Stimulated activated CD4-positive, alpha-beta T cell treated with anti-CD3 and anti-CD28 coated beads, Interleukin-1b, Interleukin-23, amount 100 ng/mL, for 1 hour (primary cell): ENCODE measurements around the gene BMP7.
"Not testable (repeated sequence)": the region's sequence is repeated elsewhere in the genome, so short reads cannot be mapped to it uniquely, and the experiment has no call there.

Source experiments
- DNase-seq, 2 donors: peaks; one replicate each; pipeline ENCODE4 v3.0.0-alpha.2; 2020; ENCODE audit warnings: low read depth in 2 of 2

BMP7 gene

DNA sequence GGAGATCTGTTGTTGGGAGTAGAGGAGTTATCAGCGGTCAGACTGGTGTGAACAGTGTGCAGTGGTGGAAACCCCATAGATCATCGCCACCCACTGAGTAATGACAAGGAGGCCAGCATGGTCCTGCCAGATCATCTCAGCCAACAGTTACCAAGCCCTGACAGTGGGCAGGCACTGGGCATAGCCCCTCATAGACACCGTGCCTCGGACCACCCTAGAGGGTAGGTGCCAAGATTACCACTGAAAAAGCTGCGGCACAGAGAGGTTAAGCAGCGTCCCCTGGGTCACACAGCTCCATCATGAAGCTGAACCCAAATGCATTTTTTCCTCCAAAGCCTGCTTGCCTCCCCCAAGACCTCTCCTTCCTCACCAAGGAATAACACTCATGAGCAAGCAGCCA lies 21.5 kb upstream of the BMP7 start:
- DNase-seq, result no peak

DNA sequence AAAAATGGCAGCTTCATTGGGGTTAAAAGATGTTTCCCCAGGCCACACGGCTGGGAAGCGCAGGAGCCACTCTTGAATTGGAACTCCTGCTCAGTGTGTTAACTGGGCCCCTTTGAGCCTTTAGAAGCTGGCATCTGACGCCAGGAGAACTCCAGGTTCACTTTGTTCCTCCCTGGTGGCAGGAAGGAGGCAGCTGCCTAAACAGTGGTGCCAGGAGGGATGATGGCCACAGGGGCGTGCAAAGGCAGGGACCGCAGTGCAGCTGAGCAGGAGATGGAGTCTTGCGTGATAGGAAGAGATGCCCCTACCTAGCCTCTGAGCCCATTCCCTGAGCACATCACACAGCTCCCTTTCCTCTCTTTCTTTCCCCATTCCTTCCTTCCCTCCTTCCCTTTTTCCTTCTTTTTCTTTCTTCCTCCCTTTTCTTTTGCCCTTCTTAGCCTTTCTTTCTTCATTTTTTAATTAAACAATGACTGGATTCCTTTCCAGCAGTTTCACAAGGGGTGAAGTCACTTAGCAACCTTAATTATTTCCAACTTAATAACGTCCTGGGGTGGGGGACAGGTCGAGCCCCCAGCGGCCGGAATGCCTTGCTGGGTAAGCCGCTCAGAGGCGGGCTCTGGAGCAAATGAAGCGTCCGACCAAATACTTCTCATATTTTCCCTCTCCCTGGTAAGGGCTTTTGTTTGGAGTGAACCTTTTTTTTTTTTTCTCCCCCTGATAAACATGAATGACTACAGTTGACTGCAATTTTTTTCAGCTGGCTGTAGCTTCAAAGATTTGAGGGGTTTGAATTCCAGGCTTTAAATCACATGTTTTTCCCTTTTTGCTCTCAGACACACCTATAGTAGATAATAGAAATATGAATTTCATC lies 20.8 kb upstream of the BMP7 start:
- no peak for DNase-seq

DNA sequence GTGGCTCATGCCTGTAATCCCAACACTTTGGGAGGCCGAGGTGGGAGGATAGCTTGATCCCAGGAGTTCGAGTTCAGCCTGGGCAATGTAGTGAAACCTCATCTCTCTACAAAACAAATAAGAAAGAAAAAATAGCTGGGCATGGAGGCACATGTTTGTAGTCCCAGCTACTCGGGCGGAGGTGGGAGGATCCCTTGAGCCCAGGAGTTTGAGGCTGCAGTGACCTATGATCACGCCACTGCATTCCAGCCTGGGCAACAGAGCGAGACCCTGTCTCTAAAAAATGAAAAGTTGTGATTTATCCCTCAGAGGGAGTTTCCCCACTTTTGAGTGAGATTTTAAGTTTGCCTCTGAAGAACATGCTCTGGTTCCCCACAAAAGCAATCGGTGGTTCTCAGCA lies 17.4 kb upstream of the BMP7 start:
- DNase-seq, result no peak

GRCh38 chr20:57282670-57283361 lies 16.4 kb upstream of the BMP7 start:
- no peak for DNase-seq

- DNase-seq, result no peak
Observed at GRCh38 chr20:57281900-57282299, 15.5 kb upstream of the BMP7 start.

- DNase-seq, result no peak
Observed at GRCh38 chr20:57280221-57280620, 13.8 kb upstream of the BMP7 start.

DNA sequence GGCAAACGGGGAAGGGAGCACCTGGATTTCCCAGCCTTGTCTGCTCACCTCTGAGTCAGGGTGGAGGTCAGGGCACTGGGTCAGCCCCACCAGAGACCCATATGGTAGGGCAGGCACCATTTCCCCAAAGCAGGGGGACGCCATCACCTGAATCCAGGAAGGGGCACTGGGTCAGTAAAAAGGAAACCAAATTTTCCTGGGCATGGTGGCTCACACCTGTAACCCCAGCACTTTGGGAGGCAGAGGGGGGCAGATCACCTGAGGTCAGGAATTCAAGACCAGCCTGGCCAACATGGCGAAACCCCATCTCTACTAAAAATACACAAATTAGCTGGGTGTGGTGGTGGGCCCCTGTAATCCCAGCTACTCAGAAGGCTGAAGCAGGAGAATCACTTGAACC lies 13.1 kb upstream of the BMP7 start:
- not testable (repeated sequence) for DNase-seq

- no peak for DNase-seq
Observed at GRCh38 chr20:57278457-57278856, 12.0 kb upstream of the BMP7 start.

- DNase-seq, result no peak
Observed at GRCh38 chr20:57277398-57278105, 11.1 kb upstream of the BMP7 start.

- no peak for DNase-seq
Observed at GRCh38 chr20:57276221-57276620, 9.8 kb upstream of the BMP7 start.

- no peak for DNase-seq
Observed at GRCh38 chr20:57275813-57276212, 9.4 kb upstream of the BMP7 start.

- no peak for DNase-seq
Observed at GRCh38 chr20:57275334-57275733, 8.9 kb upstream of the BMP7 start.

GRCh38 chr20:57274846-57275245 lies 8.4 kb upstream of the BMP7 start:
- no peak for DNase-seq

GRCh38 chr20:57274299-57274698 lies 7.9 kb upstream of the BMP7 start:
- no peak for DNase-seq

- no peak for DNase-seq
Observed at GRCh38 chr20:57272883-57273535, 6.6 kb upstream of the BMP7 start.

- no peak for DNase-seq
Observed at GRCh38 chr20:57270204-57270984, 4.0 kb upstream of the BMP7 start.

DNA sequence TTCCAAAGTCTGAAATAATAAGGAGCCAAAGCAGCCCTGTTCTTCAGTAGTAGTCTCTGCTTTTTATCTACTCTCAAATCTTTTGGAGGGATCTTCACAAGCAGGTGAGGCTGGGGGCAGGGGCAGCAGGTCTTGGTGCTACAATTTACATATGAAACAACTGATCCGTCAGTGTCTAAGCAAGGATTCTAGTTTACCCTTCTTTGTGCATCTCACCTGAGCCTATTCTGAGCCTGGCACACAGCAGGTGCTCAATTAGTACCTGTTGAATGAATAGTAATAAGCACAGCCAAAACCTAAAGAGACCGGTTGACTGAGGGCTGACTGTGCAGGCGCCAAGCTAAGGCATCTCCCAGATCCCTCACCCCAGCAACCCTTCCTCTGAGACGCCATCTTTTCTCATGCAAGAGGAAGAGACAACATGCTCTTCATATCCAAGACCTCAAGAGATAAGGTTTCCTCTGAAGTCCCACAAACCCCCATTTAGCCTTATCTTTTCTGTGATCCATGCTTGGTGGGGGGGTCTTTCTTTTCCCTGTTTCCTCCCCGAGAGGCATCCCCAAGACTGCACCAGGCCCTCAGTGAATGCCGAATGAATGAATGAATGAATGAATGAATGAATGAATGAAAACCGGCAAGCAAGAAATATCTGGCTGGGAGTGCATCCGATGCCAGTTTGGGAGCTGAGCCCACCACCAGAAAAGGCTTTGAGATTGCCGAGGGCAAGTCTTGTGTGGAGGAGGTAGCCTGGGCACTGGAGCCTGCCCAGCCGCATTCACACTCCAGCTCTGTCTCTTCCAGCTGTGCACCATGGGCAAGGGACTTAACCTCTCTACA lies 2.9 kb upstream of the BMP7 start:
- no peak for DNase-seq

DNA sequence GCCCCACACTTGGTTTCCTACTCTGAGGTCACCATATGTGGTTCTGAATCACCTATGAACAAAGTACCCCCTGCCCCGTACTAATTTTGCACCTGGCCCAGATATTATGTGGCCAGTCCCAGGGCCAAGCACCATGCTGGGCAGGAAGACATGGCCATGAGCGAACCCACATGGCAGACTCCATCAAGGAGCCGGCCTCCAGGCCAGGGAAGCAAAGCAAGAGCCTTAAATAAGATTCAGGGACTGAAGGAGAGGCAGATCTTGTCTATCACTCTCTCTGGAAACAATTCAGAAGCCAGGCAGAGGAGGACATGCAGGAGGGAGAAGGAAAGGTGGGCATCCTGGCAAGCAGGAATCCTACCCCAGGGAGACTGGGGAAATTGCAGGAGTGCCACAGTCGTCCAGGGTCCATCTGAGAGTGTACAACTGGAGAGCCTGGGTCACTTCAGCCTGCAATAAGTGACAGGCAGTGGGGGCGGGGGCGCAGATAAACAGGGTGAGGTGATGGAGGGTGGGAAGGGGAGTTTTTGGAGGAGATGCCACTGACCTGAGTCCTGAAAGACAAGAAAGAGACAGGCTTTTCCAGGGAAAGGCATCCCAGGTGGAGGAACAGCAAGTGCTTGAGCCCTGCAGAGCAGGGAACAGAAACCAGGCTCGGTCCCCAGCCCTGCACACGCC lies 2.1 kb upstream of the BMP7 start:
- DNase-seq, result no peak

DNA sequence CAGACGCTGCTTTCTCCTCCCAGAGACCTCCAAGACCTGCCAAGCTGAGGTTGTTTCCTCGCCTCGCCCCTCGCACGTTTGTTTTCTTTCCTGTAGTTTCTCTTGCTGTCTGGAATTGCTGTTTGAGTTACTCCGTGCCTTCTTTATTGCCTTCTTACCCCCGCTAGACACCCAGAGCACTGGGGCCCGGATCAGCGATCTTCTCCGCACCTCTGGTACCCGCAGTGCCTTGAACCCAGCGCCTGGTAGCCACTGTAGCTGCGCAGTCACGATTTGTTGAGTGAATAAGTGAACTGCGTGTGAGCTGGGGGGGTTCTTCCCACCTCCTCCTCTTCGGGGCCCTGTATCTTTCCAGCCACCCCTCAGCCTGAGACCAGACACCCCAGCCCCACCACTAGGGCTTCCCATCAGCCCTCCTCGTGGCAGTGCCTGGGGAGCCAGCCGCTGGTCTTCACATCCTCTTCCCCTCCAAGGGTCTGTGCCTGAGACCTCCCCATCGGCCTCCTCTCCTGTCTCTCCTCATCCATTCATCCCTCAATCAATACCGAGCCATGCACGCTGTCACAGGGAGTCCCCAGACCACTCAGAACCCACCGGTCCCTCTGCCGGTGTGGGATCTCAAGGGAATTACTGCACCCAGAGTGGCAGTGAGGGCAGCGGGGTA lies 849 bp upstream of the BMP7 start:
- DNase-seq, result no peak

- DNase-seq, result no peak
Observed at GRCh38 chr20:57265997-57266290, 497 bp downstream of the BMP7 start.
